ENCODE measurements around the gene ETDC. TPM values are rescaled to one million over a fixed set of nuclear protein-coding genes. Genes with fewer than 3 reads are reported as not detected.

Gene ETDC
- total and polyA plus RNA-seq, 3 donors from 2014 or later = not detected

GRCh38 chrX:135287266-135287823 is 21.9 kb upstream of the ETDC start:
- Histone ChIP-seq H3K4me1 (no peaks in the 10 kb centered on the region), H3K36me3 (ENCODE audit: low read depth, missing control alignments) (no peaks in the 10 kb centered on the region), H3K9me3 (no peaks in the 10 kb centered on the region), H3K27me3 (no peaks in the 10 kb centered on the region), H3K27ac (no peak overlapping the region), H3K4me3 (no peak overlapping the region)
- TF ChIP-seq CTCF (IDR thresholded peaks at IDR 0.05) (no peak), POLR2A (IDR thresholded peaks at IDR 0.05) (no peak)
- no peak for DNase-seq
- 93 to 100% methylated on average over 2 of the region's 2 CpGs for WGBS, 2 donors
- intact Hi-C loops (cut with DNase I; ENCODE audit: low total_unique reads) = no loop called here

GRCh38 chrX:135295238-135295943 is 13.9 kb upstream of the ETDC start:
- intact Hi-C loops (cut with DNase I; ENCODE audit: low total_unique reads) = no loop called here
- H3K4me3 ChIP-seq = peak overlapping the region in 1 of 2 donors; percentile 21
- H3K36me3 ChIP-seq (ENCODE audit: low read depth, missing control alignments) = no peaks in the 10 kb centered on the region
- H3K27ac ChIP-seq = no peak overlapping the region
- no peaks in the 10 kb centered on the region for H3K27me3 ChIP-seq
- no peak for TF ChIP-seq CTCF (IDR thresholded peaks at IDR 0.05)
- no peak for TF ChIP-seq POLR2A (IDR thresholded peaks at IDR 0.05)
- no peaks in the 10 kb centered on the region for H3K9me3 ChIP-seq
- H3K4me1 ChIP-seq = no peaks in the 10 kb centered on the region
- peak; percentile 52 for DNase-seq
- WGBS, 2 donors = 25 to 43% methylated on average over 4 to 17 of the region's 26 CpGs

- intact Hi-C loops (cut with DNase I; ENCODE audit: low total_unique reads) = no loop called here
- Histone ChIP-seq H3K4me1 (no peaks in the 10 kb centered on the region), H3K27me3 (no peaks in the 10 kb centered on the region), H3K36me3 (ENCODE audit: low read depth, missing control alignments) (no peaks in the 10 kb centered on the region), H3K27ac (no peak overlapping the region), H3K9me3 (no peaks in the 10 kb centered on the region), H3K4me3 (peak overlapping the region in 1 of 2 donors; percentile 21)
- 20% methylated on average over 2 of the region's 10 CpGs; no CpG with 5 or more reads in 1 of the 2 donors for WGBS, 2 donors
- DNase-seq = no peak
- no peak for TF ChIP-seq POLR2A (IDR thresholded peaks at IDR 0.05)
- TF ChIP-seq CTCF (IDR thresholded peaks at IDR 0.05) = no peak
Observed at GRCh38 chrX:135295944-135296305, 13.4 kb upstream of the ETDC start.

- 60 to 61% methylated on average over 5 of the region's 5 CpGs for WGBS, 2 donors
- Histone ChIP-seq H3K36me3 (ENCODE audit: low read depth, missing control alignments) (no peaks in the 10 kb centered on the region), H3K27ac (no peak overlapping the region), H3K27me3 (no peaks in the 10 kb centered on the region), H3K4me1 (no peaks in the 10 kb centered on the region), H3K9me3 (no peaks in the 10 kb centered on the region), H3K4me3 (no peak overlapping the region)
- intact Hi-C loops (cut with DNase I; ENCODE audit: low total_unique reads) = no loop called here
- no peak for TF ChIP-seq CTCF (IDR thresholded peaks at IDR 0.05)
- no peak for TF ChIP-seq POLR2A (IDR thresholded peaks at IDR 0.05)
- DNase-seq = no peak
Observed at GRCh38 chrX:135302269-135302873, 6.9 kb upstream of the ETDC start.
